SU-DHL-6 (cell line): ENCODE measurements around the gene TOP3A.

ENCODE experiments used
- EZH2phosphoT487 ChIP-seq: fragments of 200-600 bp; sonication (generic), shearing (Covaris generic); conservative IDR thresholded peaks from 2 replicates; pipeline ENCODE4 v1.6.1; 2018; ENCODE audit warnings: mild to moderate bottlenecking, antibody characterized with exemption, low read length, moderate library complexity, mixed read lengths
- TF ChIP-seq, protein P1 (sequence below): fragments of 200-600 bp; sonication (generic); IDR thresholded peaks from one replicate; pipeline ENCODE4 v1.5.1; 2017; ENCODE audit warnings: antibody characterized with exemption, mild to moderate bottlenecking, low read length, moderate library complexity; ENCODE audit not compliant: insufficient read depth, poor library complexity, severe bottlenecking

- TF ChIP-seq, protein P1, sequence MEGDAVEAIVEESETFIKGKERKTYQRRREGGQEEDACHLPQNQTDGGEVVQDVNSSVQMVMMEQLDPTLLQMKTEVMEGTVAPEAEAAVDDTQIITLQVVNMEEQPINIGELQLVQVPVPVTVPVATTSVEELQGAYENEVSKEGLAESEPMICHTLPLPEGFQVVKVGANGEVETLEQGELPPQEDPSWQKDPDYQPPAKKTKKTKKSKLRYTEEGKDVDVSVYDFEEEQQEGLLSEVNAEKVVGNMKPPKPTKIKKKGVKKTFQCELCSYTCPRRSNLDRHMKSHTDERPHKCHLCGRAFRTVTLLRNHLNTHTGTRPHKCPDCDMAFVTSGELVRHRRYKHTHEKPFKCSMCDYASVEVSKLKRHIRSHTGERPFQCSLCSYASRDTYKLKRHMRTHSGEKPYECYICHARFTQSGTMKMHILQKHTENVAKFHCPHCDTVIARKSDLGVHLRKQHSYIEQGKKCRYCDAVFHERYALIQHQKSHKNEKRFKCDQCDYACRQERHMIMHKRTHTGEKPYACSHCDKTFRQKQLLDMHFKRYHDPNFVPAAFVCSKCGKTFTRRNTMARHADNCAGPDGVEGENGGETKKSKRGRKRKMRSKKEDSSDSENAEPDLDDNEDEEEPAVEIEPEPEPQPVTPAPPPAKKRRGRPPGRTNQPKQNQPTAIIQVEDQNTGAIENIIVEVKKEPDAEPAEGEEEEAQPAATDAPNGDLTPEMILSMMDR, result no peak
- TF ChIP-seq EZH2phosphoT487, result no peak
Measured at GRCh38 chr17:18253187-18253884, 61.5 kb downstream of the TOP3A start.
